NCI-H1694 (cell line): Measurements from ENCODE around the gene AACS.
A peak's percentile ranks its signal among the peaks of the same experiment; 100 is the strongest.
"Not testable (repeated sequence)": the region's sequence is repeated elsewhere in the genome, so short reads cannot be mapped to it uniquely, and the experiment has no call there.

Experiments used
- DNase-seq: peaks from one replicate; lab custom pipeline; 2025; lab: John Stamatoyannopoulos, UW

The AACS gene

GRCh38 chr12:125056306-125056705 lies 8.9 kb upstream of the AACS start:
- DNase-seq = no peak

- DNase-seq = no peak
Measured at GRCh38 chr12:125057708-125058107, 7.5 kb upstream of the AACS start.

GRCh38 chr12:125061229-125061628 lies 4.0 kb upstream of the AACS start:
- no peak for DNase-seq

GRCh38 chr12:125063522-125063921 lies 1.7 kb upstream of the AACS start:
- DNase-seq = not testable (repeated sequence)

- DNase-seq = no peak
Measured at GRCh38 chr12:125064492-125064891, 743 bp upstream of the AACS start.

GRCh38 chr12:125065919-125066570 lies 810 bp downstream of the AACS start:
- DNase-seq = no peak

- no peak for DNase-seq
Measured at GRCh38 chr12:125068391-125068790, 3.2 kb downstream of the AACS start.

- peak; percentile 42 for DNase-seq
Measured at GRCh38 chr12:125069616-125070015, 4.4 kb downstream of the AACS start.

GRCh38 chr12:125070112-125070511 lies 4.9 kb downstream of the AACS start:
- no peak for DNase-seq

- no peak for DNase-seq
Measured at GRCh38 chr12:125070661-125071390, 5.6 kb downstream of the AACS start.

- DNase-seq = no peak
Measured at GRCh38 chr12:125071456-125071855, 6.2 kb downstream of the AACS start.

GRCh38 chr12:125072496-125072895 lies 7.3 kb downstream of the AACS start:
- DNase-seq = no peak

- DNase-seq = not testable (repeated sequence)
Measured at GRCh38 chr12:125074294-125074693, 9.1 kb downstream of the AACS start.

GRCh38 chr12:125076103-125076502 lies 10.9 kb downstream of the AACS start:
- no peak for DNase-seq

GRCh38 chr12:125079084-125079483 lies 13.8 kb downstream of the AACS start:
- DNase-seq = no peak

GRCh38 chr12:125079648-125080645 lies 14.7 kb downstream of the AACS start:
- no peak for DNase-seq

GRCh38 chr12:125081427-125081826 lies 16.2 kb downstream of the AACS start:
- peak; percentile 41 for DNase-seq

- DNase-seq = no peak
Measured at GRCh38 chr12:125083072-125083471, 17.8 kb downstream of the AACS start.

- DNase-seq = not testable (repeated sequence)
Measured at GRCh38 chr12:125088199-125088598, 23.0 kb downstream of the AACS start.

GRCh38 chr12:125089083-125089482 lies 23.8 kb downstream of the AACS start:
- DNase-seq = no peak

GRCh38 chr12:125089626-125090025 lies 24.4 kb downstream of the AACS start:
- DNase-seq = no peak

- no peak for DNase-seq
Measured at GRCh38 chr12:125090437-125090836, 25.2 kb downstream of the AACS start.
